WTC11 (cell line): ENCODE measurements around the gene TEC.

ENCODE experiments used
- CBFB ChIP-seq: sonication (generic); formaldehyde crosslinking; IDR thresholded peaks from 2 replicates; pipeline ENCODE4 v1.8.1; 2022; ENCODE audit warnings: mild to moderate bottlenecking, low read depth, missing genetic modification reagents
- CTCF ChIP-seq: fragments of 200-600 bp; IDR thresholded peaks from 2 replicates; pipeline ENCODE4 v1.8.0; 2022; ENCODE audit warnings: antibody characterized with exemption
- FOXJ3 ChIP-seq: sonication (generic); formaldehyde crosslinking; IDR thresholded peaks from 2 replicates; pipeline ENCODE4 v1.9.0; 2021; ENCODE audit warnings: missing genetic modification reagents, mild to moderate bottlenecking, borderline replicate concordance
- FOXK1 ChIP-seq: sonication (generic); formaldehyde crosslinking; IDR thresholded peaks from 2 replicates; pipeline ENCODE4 v1.8.0; 2022; ENCODE audit warnings: mild to moderate bottlenecking, moderate library complexity, missing genetic modification reagents
- MAX ChIP-seq: sonication (generic); formaldehyde crosslinking; IDR thresholded peaks from 2 replicates; pipeline ENCODE4 v1.8.0; 2022; ENCODE audit warnings: mild to moderate bottlenecking, missing genetic modification reagents
- TEAD4 ChIP-seq: sonication (generic); formaldehyde crosslinking; IDR thresholded peaks from 2 replicates; pipeline ENCODE4 v1.8.0; 2022; ENCODE audit warnings: mild to moderate bottlenecking, missing genetic modification reagents
- ZNF121 ChIP-seq: sonication (generic); formaldehyde crosslinking; IDR thresholded peaks from 2 replicates; pipeline ENCODE4 v1.8.0; 2023; ENCODE audit warnings: missing genetic modification reagents

GRCh38 chr4:48157271-48157670 lies 112.4 kb downstream of the TEC start:
- TF ChIP-seq CBFB (CRISPR knock-in tag): no peak
- TF ChIP-seq FOXJ3: no peak
- no peak for TF ChIP-seq CTCF
- no peak for TF ChIP-seq ZNF121 (CRISPR knock-in tag)
- TF ChIP-seq MAX (CRISPR knock-in tag): no peak
- no peak for TF ChIP-seq FOXK1 (CRISPR knock-in tag)
- TF ChIP-seq TEAD4 (CRISPR knock-in tag): no peak
